ENCODE data around the gene RIMBP3C.

- TF ChIP-seq NFRKB (IDR thresholded peaks at IDR 0.05) (no peak), FOXA1 (IDR thresholded peaks at IDR 0.05) (no peak), SP1 (IDR thresholded peaks at IDR 0.05) (no peak), ARNT (IDR thresholded peaks at IDR 0.05) (no peak), BHLHE40 (IDR thresholded peaks at IDR 0.05; ENCODE audit: borderline replicate concordance) (no peak), PKNOX1 (IDR thresholded peaks at IDR 0.05) (0 out of 2 replicates have a peak, but pooled peaks have one; percentile 14), FOXM1 (IDR thresholded peaks at IDR 0.05; ENCODE audit: borderline replicate concordance) (no peak), SUZ12 (IDR thresholded peaks at IDR 0.05) (no peak), FOXK2 (IDR thresholded peaks at IDR 0.05) (no peak), LEF1 (IDR thresholded peaks at IDR 0.05; ENCODE audit: borderline replicate concordance) (no peak), ELF4 (IDR thresholded peaks at IDR 0.05) (no peak), ZNF384 (IDR thresholded peaks at IDR 0.05) (no peak), CTBP1 (IDR thresholded peaks at IDR 0.05; ENCODE audit: borderline replicate concordance) (no peak)
These were observed 28.2 kb upstream of the RIMBP3C start for GRCh38 chr22:21579474-21579851.

Measured in HEK293T (cell line).